Cardiac muscle cell (in vitro differentiated cells and primary cell): ENCODE results near the gene SULT4A1. TPM values are rescaled to one million over a fixed set of nuclear protein-coding genes. Genes with fewer than 3 reads are reported as not detected.
A peak's percentile ranks its signal among the peaks of the same experiment; 100 is the strongest.

Experiments used
- DNase-seq, 2 donors: peaks; one replicate each; pipeline versions ENCODE4 v3.0.0 to v3.0.0-alpha.2; 2010 to 2017; ENCODE audit warnings: low read depth in 1 of 2, low spot score in 1 of 2
- H3K27ac ChIP-seq: fragments of 200-600 bp; sonication (generic); 2 replicates; pipeline ENCODE4 v1.5.1; 2016
- H3K27me3 ChIP-seq: fragments of 200-600 bp; sonication (generic); 2 replicates; pipeline ENCODE4 v1.6.0; 2016; ENCODE audit warnings: control low read depth
- H3K36me3 ChIP-seq: fragments of 200-600 bp; sonication (generic); 2 replicates; pipeline ENCODE4 v1.5.1; 2016; ENCODE audit warnings: control low read depth
- H3K4me1 ChIP-seq: fragments of 200-600 bp; sonication (generic); 2 replicates; pipeline ENCODE4 v1.8.1; 2017; ENCODE audit warnings: low read depth, mild to moderate bottlenecking, mixed run types
- H3K4me3 ChIP-seq: fragments of 200-600 bp; sonication (generic); 2 replicates; pipeline ENCODE4 v1.5.1; 2016; ENCODE audit warnings: mild to moderate bottlenecking
- H3K9me3 ChIP-seq: fragments of 200-600 bp; sonication (generic); 2 replicates; pipeline ENCODE4 v1.5.1; 2017; ENCODE audit warnings: low read depth, mild to moderate bottlenecking, control low read depth
- polyA plus RNA-seq: library from polyadenylated mRNA; unstranded; fragments of >200 nt; fragmentation: Nextera tagmentation; extraction: Ambion mirVana; gene quantifications from 2 replicates; pipeline ENCODE4 v1.2.1, GENCODE V29; 2016
- total RNA-seq: library from RNA; depleted of rRNA; stranded (reverse); fragments of >200 nt; gene quantifications from 2 replicates; pipeline ENCODE4 v1.2.3, GENCODE V29; 2016
- TF ChIP-seq, protein P1 (sequence below): IDR thresholded peaks from 2 replicates; pipeline ENCODE4 v1.5.1; 2012; ENCODE audit warnings: low read depth, mild to moderate bottlenecking, low read length

SULT4A1 gene, protein sequence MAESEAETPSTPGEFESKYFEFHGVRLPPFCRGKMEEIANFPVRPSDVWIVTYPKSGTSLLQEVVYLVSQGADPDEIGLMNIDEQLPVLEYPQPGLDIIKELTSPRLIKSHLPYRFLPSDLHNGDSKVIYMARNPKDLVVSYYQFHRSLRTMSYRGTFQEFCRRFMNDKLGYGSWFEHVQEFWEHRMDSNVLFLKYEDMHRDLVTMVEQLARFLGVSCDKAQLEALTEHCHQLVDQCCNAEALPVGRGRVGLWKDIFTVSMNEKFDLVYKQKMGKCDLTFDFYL
- total RNA-seq (2.2 and 3.2 TPM in 2 replicates), polyA plus RNA-seq (1.3 and 3.7 TPM in 2 replicates)

GRCh38 chr22:43862074-43862881 lies at the start of gene SULT4A1:
Gene SULT4A1 (minus strand): TSS chr22:43862513. CDS start chr22:43862382, 131 bp downstream.
- H3K4me3 ChIP-seq = peak within 1 kb of the TSS; percentile 50
- no peaks in the 10 kb centered on the region for H3K36me3 ChIP-seq
- H3K27ac ChIP-seq = no peak within 1 kb of the TSS
- peaks cover 12% of the 10 kb centered on the region for H3K27me3 ChIP-seq
- H3K9me3 ChIP-seq = no peaks in the 10 kb centered on the region
- TF ChIP-seq, protein P1, sequence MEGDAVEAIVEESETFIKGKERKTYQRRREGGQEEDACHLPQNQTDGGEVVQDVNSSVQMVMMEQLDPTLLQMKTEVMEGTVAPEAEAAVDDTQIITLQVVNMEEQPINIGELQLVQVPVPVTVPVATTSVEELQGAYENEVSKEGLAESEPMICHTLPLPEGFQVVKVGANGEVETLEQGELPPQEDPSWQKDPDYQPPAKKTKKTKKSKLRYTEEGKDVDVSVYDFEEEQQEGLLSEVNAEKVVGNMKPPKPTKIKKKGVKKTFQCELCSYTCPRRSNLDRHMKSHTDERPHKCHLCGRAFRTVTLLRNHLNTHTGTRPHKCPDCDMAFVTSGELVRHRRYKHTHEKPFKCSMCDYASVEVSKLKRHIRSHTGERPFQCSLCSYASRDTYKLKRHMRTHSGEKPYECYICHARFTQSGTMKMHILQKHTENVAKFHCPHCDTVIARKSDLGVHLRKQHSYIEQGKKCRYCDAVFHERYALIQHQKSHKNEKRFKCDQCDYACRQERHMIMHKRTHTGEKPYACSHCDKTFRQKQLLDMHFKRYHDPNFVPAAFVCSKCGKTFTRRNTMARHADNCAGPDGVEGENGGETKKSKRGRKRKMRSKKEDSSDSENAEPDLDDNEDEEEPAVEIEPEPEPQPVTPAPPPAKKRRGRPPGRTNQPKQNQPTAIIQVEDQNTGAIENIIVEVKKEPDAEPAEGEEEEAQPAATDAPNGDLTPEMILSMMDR = no peak
- H3K4me1 ChIP-seq = no peaks in the 10 kb centered on the region
- DNase-seq = peak; percentile 52 to 63

DNA sequence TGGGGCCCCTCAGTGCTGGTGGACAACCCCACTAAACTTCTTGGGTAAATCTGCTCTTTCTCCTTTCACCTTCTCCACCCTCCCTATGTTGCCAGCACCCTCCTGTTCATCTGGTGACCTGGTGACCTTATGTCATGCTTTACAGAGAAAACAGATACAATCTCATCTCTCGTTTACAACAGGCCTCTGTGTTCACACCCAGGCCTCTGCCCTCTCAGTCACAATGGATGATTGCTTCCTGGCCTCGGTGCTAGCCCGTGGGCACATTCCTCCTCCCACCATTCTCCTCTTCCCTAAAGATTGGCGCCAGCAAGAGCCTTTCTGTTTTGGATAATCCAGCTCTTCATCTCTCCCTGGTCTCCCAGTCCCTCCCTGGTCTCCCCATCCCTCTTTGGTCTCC lies 49.0 kb upstream of the SULT4A1 start:
- no peaks in the 10 kb centered on the region for H3K4me1 ChIP-seq
- H3K36me3 ChIP-seq = no peaks in the 10 kb centered on the region
- no peak for DNase-seq
- H3K9me3 ChIP-seq = no peaks in the 10 kb centered on the region
- TF ChIP-seq, protein P1 = no peak
- peaks cover 8% of the 10 kb centered on the region for H3K27me3 ChIP-seq
- H3K4me3 ChIP-seq = no peak overlapping the region
- H3K27ac ChIP-seq = no peak overlapping the region

DNA sequence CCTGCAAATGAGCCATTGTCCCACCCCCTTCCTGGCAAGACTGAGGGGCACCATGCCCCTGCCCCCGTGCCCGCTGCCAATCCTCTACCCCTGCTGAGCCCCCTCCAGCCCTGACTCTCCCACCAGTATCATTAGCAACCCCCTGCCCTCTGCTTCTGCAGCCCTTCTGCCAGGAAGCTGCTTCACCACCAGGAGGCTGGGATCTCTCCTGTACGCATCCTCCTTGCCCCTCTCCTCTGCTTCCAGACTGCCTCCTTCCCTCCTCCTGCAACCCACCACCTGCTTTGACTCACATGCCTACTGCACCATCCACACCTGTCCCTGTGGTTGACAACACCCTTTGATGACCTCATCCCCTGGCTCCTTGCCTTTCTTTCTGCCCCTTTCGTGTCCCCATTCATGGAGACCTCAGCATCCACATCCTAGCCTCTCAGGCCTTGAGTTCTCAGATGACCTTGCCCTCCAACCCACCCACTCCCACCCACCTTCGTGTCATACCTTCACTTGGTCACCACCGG lies 47.9 kb upstream of the SULT4A1 start:
- H3K9me3 ChIP-seq = no peaks in the 10 kb centered on the region
- no peak overlapping the region for H3K4me3 ChIP-seq
- no peak for DNase-seq
- no peaks in the 10 kb centered on the region for H3K36me3 ChIP-seq
- H3K4me1 ChIP-seq = no peaks in the 10 kb centered on the region
- TF ChIP-seq, protein P1 = no peak
- H3K27ac ChIP-seq = no peak overlapping the region
- H3K27me3 ChIP-seq = peaks cover 8% of the 10 kb centered on the region

DNA sequence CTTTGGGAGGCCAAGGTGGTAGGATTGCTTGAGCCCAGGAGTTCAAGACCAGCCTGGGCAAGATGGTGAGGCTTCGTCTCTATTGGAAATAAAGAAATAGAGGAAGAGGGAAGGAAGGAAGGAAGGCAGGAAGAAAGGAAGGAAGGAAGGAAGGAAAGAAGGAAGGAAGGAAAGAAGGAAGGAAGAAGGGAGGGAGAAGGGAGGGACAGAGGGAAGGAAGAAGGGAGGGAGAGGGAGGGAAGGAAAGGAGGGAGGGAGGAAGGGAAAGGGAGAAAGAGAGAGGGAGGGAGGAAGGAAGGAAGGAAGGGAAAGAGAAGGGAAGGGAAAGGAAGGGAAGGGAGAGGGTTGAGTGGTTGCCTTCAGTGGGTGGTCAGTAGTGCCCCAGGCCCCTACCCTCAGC lies 47.4 kb upstream of the SULT4A1 start:
- H3K4me3 ChIP-seq = no peak overlapping the region
- TF ChIP-seq, protein P1 = no peak
- no peak for DNase-seq
- H3K36me3 ChIP-seq = no peaks in the 10 kb centered on the region
- H3K27ac ChIP-seq = no peak overlapping the region
- no peaks in the 10 kb centered on the region for H3K4me1 ChIP-seq
- no peaks in the 10 kb centered on the region for H3K9me3 ChIP-seq
- H3K27me3 ChIP-seq = peaks cover 8% of the 10 kb centered on the region

DNA sequence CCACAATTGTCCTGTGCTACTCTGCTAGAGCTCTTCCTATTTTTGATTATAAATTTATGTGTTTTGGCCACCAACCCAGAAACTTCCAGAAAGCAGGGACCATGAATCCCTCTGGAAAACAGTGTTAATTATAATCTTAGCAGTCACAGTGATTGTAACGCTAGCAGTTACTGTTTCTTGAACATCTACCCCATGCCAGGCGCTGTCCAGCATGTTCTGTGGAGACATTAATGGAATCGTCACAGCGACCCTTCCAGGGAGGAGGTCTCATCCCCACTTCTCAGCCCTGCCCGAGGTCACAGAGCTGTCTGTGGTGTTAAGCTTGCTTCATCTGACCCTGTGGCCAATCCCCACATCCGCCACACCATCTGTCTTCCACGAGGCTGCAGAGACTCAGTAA lies 43.4 kb upstream of the SULT4A1 start:
- TF ChIP-seq, protein P1 = no peak
- no peak overlapping the region for H3K27ac ChIP-seq

More for the DNA sequence above, 43.4 kb upstream of the SULT4A1 start:
- H3K36me3 ChIP-seq = no peaks in the 10 kb centered on the region
- H3K4me3 ChIP-seq = no peak overlapping the region
- DNase-seq = no peak
- peaks cover 8% of the 10 kb centered on the region for H3K27me3 ChIP-seq
- no peaks in the 10 kb centered on the region for H3K4me1 ChIP-seq
- no peaks in the 10 kb centered on the region for H3K9me3 ChIP-seq
